Measurements from ENCODE around the gene ELP1.
"Not testable (repeated sequence)": the region's sequence is repeated elsewhere in the genome, so short reads cannot be mapped to it uniquely, and the experiment has no call there.

ELP1 gene

GRCh38 chr9:108855888-108856287, 78.0 kb downstream of the ELP1 start, which contains the start of gene ACTL7B:
ACTL7B (minus strand) TSS chr9:108855986; CDS start chr9:108855930, 56 bp downstream.
- no peak for DNase-seq (ENCODE audit: insufficient read length, low spot score)
- no peak for FAIRE-seq

- FAIRE-seq, result no peak
- no peak for DNase-seq (ENCODE audit: insufficient read length, low spot score)
These were observed 78.4 kb downstream of the ELP1 start for GRCh38 chr9:108855529-108855886.

GRCh38 chr9:108854641-108855528, 79.0 kb downstream of the ELP1 start:
- FAIRE-seq, result no peak
- DNase-seq (ENCODE audit: insufficient read length, low spot score), result no peak

- no peak for DNase-seq (ENCODE audit: insufficient read length, low spot score)
- peak; percentile 16 for FAIRE-seq
These were observed 79.8 kb downstream of the ELP1 start for GRCh38 chr9:108854094-108854493.

- DNase-seq (ENCODE audit: insufficient read length, low spot score) (no peak), FAIRE-seq (no peak)
These were observed 81.8 kb downstream of the ELP1 start for GRCh38 chr9:108852079-108852478.

GRCh38 chr9:108851138-108851537, 82.8 kb downstream of the ELP1 start:
- no peak for DNase-seq (ENCODE audit: insufficient read length, low spot score)
- FAIRE-seq, result no peak

- DNase-seq (ENCODE audit: insufficient read length, low spot score), result peak; percentile 45
- no peak for FAIRE-seq
These were observed 83.5 kb downstream of the ELP1 start for GRCh38 chr9:108850293-108850897.

- not testable (repeated sequence) for FAIRE-seq; DNase-seq (ENCODE audit: insufficient read length, low spot score)
These were observed 85.6 kb downstream of the ELP1 start for GRCh38 chr9:108848296-108848695.

GRCh38 chr9:108845947-108846346, 88.0 kb downstream of the ELP1 start:
- no peak for FAIRE-seq
- no peak for DNase-seq (ENCODE audit: insufficient read length, low spot score)

- FAIRE-seq, result no peak
- DNase-seq (ENCODE audit: insufficient read length, low spot score), result no peak
These were observed 88.4 kb downstream of the ELP1 start for GRCh38 chr9:108845507-108845906.

- FAIRE-seq (no peak), DNase-seq (ENCODE audit: insufficient read length, low spot score) (no peak)
These were observed 89.1 kb downstream of the ELP1 start for GRCh38 chr9:108844856-108845255.

GRCh38 chr9:108844391-108844790, 89.5 kb downstream of the ELP1 start:
- FAIRE-seq, result no peak
- no peak for DNase-seq (ENCODE audit: insufficient read length, low spot score)

- DNase-seq (ENCODE audit: insufficient read length, low spot score), result no peak
- no peak for FAIRE-seq
These were observed 91.2 kb downstream of the ELP1 start for GRCh38 chr9:108842610-108843295.

GRCh38 chr9:108839561-108839960, 94.4 kb downstream of the ELP1 start:
- DNase-seq (ENCODE audit: insufficient read length, low spot score); FAIRE-seq: not testable (repeated sequence)

GRCh38 chr9:108838017-108838416, 95.9 kb downstream of the ELP1 start:
- FAIRE-seq (no peak), DNase-seq (ENCODE audit: insufficient read length, low spot score) (no peak)

- no peak for FAIRE-seq
These were observed 96.4 kb downstream of the ELP1 start for GRCh38 chr9:108837530-108837929.

GRCh38 chr9:108836781-108837180, 97.1 kb downstream of the ELP1 start:
- DNase-seq (ENCODE audit: insufficient read length, low spot score) (no peak), FAIRE-seq (no peak)

More at GRCh38 chr9:108837530-108837929, 96.4 kb downstream of the ELP1 start:
- no peak for DNase-seq (ENCODE audit: insufficient read length, low spot score)

- no peak for FAIRE-seq
- no peak for DNase-seq (ENCODE audit: insufficient read length, low spot score)
These were observed 97.6 kb downstream of the ELP1 start for GRCh38 chr9:108836319-108836718.

- FAIRE-seq (no peak), DNase-seq (ENCODE audit: insufficient read length, low spot score) (no peak)
These were observed 98.1 kb downstream of the ELP1 start for GRCh38 chr9:108835831-108836230.

- DNase-seq (ENCODE audit: insufficient read length, low spot score) (no peak), FAIRE-seq (peak; percentile 13)
These were observed 98.8 kb downstream of the ELP1 start for GRCh38 chr9:108834959-108835665.

GRCh38 chr9:108832179-108832500, 101.8 kb downstream of the ELP1 start:
- no peak for DNase-seq (ENCODE audit: insufficient read length, low spot score)
- no peak for FAIRE-seq

All from HTR-8/SVneo (cell line).